C4-2B (cell line): ENCODE measurements around the gene VPS35L.

Experiments used
- ZFX ChIP-seq: fragments of 450-650 bp; IDR thresholded peaks from 2 replicates; pipeline ENCODE4 v1.6.1; 2017
- TF ChIP-seq, protein P1 (sequence below): fragments of 450-650 bp; conservative IDR thresholded peaks from 2 replicates; pipeline ENCODE4 v1.5.1; 2017; ENCODE audit warnings: mild to moderate bottlenecking

DNA sequence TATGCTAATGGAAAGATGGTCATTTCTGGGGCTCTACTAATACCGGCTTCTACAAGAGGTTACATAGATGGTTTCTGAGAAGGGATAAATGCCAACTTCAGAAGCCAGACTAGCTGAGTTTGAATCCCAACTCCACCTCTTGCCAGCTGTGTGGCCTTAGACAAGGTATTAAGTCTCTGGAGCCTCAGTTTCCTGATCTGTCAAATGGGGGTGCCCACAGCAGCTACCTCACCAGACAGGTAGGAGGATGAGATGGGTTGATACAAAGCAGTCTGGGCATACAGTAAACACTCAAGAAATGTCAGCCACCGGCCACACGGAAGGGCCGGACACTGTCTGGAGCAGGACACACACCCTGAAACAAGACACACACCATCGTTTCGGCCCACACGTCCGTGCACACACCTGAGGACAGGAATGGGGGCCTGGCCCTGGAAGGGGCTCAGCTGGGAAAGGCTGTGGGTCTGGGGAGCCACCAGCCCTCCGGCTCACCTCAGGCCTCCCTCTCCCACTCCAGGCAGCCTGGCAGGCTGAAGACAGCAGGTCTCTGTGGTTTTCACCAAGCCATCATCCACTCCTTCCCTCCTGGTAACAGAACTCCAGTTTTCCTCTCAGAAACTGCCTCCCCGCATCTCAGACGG lies 157.0 kb downstream of the VPS35L start:
- TF ChIP-seq ZFX: no peak
- TF ChIP-seq, protein P1, sequence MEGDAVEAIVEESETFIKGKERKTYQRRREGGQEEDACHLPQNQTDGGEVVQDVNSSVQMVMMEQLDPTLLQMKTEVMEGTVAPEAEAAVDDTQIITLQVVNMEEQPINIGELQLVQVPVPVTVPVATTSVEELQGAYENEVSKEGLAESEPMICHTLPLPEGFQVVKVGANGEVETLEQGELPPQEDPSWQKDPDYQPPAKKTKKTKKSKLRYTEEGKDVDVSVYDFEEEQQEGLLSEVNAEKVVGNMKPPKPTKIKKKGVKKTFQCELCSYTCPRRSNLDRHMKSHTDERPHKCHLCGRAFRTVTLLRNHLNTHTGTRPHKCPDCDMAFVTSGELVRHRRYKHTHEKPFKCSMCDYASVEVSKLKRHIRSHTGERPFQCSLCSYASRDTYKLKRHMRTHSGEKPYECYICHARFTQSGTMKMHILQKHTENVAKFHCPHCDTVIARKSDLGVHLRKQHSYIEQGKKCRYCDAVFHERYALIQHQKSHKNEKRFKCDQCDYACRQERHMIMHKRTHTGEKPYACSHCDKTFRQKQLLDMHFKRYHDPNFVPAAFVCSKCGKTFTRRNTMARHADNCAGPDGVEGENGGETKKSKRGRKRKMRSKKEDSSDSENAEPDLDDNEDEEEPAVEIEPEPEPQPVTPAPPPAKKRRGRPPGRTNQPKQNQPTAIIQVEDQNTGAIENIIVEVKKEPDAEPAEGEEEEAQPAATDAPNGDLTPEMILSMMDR: no peak
